Smooth muscle cell (in vitro differentiated cells): ENCODE results near the gene KMT2D. TPM values are rescaled to one million over a fixed set of nuclear protein-coding genes. Genes with fewer than 3 reads are reported as not detected.

ENCODE experiments used
- DNase-seq: peaks from one replicate; lab custom pipeline; 2025; ENCODE audit not compliant: unreplicated experiment; lab: John Stamatoyannopoulos, UW
- H2AFZ ChIP-seq: fragments of 200-600 bp; sonication (generic); 2 replicates; pipeline ENCODE4 v1.6.0; 2016; ENCODE audit warnings: antibody characterized with exemption, low read depth, mild to moderate bottlenecking
- H3F3A ChIP-seq: fragments of 200-600 bp; sonication (generic); 2 replicates; pipeline ENCODE4 v1.6.0; 2017; ENCODE audit warnings: antibody characterized with exemption, low read depth
- H3K27ac ChIP-seq: fragments of 200-600 bp; sonication (generic); 2 replicates; pipeline ENCODE4 v1.5.1; 2016; ENCODE audit warnings: low read depth, mild to moderate bottlenecking
- H3K27me3 ChIP-seq: fragments of 200-600 bp; sonication (generic); 2 replicates; pipeline ENCODE4 v1.6.1; 2016; ENCODE audit warnings: low read depth, mild to moderate bottlenecking
- H3K36me3 ChIP-seq: fragments of 200-600 bp; sonication (generic); 2 replicates; pipeline ENCODE4 v1.5.1; 2016; ENCODE audit warnings: low read depth
- H3K4me1 ChIP-seq: fragments of 200-600 bp; sonication (generic); 2 replicates; pipeline ENCODE4 v1.5.1; 2016; ENCODE audit warnings: low read depth
- H3K4me2 ChIP-seq: fragments of 200-600 bp; sonication (generic); 2 replicates; pipeline ENCODE4 v1.6.0; 2016; ENCODE audit warnings: mild to moderate bottlenecking
- H3K4me3 ChIP-seq: fragments of 200-600 bp; sonication (generic); 2 replicates; pipeline ENCODE4 v1.5.1; 2016; ENCODE audit warnings: mild to moderate bottlenecking
- H3K79me2 ChIP-seq: fragments of 200-600 bp; sonication (generic); 2 replicates; pipeline ENCODE4 v1.6.0; 2016; ENCODE audit warnings: low read depth, mild to moderate bottlenecking
- H3K9ac ChIP-seq: fragments of 200-600 bp; sonication (generic); 2 replicates; pipeline ENCODE4 v1.6.0; 2016; ENCODE audit warnings: low read depth
- H3K9me3 ChIP-seq: fragments of 200-600 bp; sonication (generic); replicated peaks from 2 replicates; pipeline ENCODE4 v1.5.1; 2016; ENCODE audit warnings: low read depth
- H4K20me1 ChIP-seq: fragments of 200-600 bp; sonication (generic); 2 replicates; pipeline ENCODE4 v1.6.0; 2016; ENCODE audit warnings: low read depth
- polyA plus RNA-seq: library from polyadenylated mRNA; unstranded; fragments of >200 nt; fragmentation: Nextera tagmentation; extraction: Ambion mirVana; gene quantifications from 2 replicates; pipeline ENCODE4 v1.2.1, GENCODE V29; 2016
- total RNA-seq: library from RNA; depleted of rRNA; stranded (reverse); fragments of >200 nt; gene quantifications from 2 replicates; pipeline ENCODE4 v1.2.3, GENCODE V29; 2014
- TF ChIP-seq, protein P1 (sequence below): fragments of 200-600 bp; sonication (generic); IDR thresholded peaks from 2 replicates; pipeline ENCODE4 v1.5.1; 2017; ENCODE audit warnings: borderline replicate concordance, mild to moderate bottlenecking, antibody characterized with exemption; ENCODE audit not compliant: insufficient read depth, poor library complexity, severe bottlenecking

KMT2D gene
- total and polyA plus RNA-seq, 2 experiments from 2014 or later: 24.6 to 25.9 TPM

GRCh38 chr12:49012739-49013138, 47.9 kb downstream of the KMT2D start:
- no peak overlapping the region for H3K27ac ChIP-seq
- TF ChIP-seq, protein P1, sequence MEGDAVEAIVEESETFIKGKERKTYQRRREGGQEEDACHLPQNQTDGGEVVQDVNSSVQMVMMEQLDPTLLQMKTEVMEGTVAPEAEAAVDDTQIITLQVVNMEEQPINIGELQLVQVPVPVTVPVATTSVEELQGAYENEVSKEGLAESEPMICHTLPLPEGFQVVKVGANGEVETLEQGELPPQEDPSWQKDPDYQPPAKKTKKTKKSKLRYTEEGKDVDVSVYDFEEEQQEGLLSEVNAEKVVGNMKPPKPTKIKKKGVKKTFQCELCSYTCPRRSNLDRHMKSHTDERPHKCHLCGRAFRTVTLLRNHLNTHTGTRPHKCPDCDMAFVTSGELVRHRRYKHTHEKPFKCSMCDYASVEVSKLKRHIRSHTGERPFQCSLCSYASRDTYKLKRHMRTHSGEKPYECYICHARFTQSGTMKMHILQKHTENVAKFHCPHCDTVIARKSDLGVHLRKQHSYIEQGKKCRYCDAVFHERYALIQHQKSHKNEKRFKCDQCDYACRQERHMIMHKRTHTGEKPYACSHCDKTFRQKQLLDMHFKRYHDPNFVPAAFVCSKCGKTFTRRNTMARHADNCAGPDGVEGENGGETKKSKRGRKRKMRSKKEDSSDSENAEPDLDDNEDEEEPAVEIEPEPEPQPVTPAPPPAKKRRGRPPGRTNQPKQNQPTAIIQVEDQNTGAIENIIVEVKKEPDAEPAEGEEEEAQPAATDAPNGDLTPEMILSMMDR: no peak
- H2AFZ ChIP-seq: no peak overlapping the region
- no peaks in the 10 kb centered on the region for H3K9me3 ChIP-seq
- peaks cover 22% of the 10 kb centered on the region for H3K79me2 ChIP-seq
- no peak overlapping the region for H3K9ac ChIP-seq
- H3K4me2 ChIP-seq: no peak overlapping the region
- peaks cover 20% of the 10 kb centered on the region for H4K20me1 ChIP-seq
- no peak for DNase-seq
- H3K4me3 ChIP-seq: no peak overlapping the region
- H3K27me3 ChIP-seq: no peaks in the 10 kb centered on the region
- no peaks in the 10 kb centered on the region for H3K36me3 ChIP-seq
- peaks cover 4% of the 10 kb centered on the region for H3K4me1 ChIP-seq
- H3F3A ChIP-seq: no peaks in the 10 kb centered on the region

Other genes with a start within 250 kb of the KMT2D start
- gene CACNB3, start 242.3 kb downstream of the KMT2D start, total RNA-seq: 16.7 and 18.5 TPM in 2 replicates
- gene CACNB3, start 242.3 kb downstream of the KMT2D start, polyA plus RNA-seq: 21.7 and 33.4 TPM in 2 replicates
- gene DDX23, start 208.6 kb downstream of the KMT2D start, total RNA-seq: 51.7 and 68.9 TPM in 2 replicates
- gene DDX23, start 208.6 kb downstream of the KMT2D start, polyA plus RNA-seq: 41.6 and 44.9 TPM in 2 replicates
- gene RND1, start 194.9 kb downstream of the KMT2D start, total RNA-seq: 0.13 TPM in 1 of 2 replicates, not detected in the other
- 0.50 and 1.6 TPM in 2 replicates for gene RND1, start 194.9 kb downstream of the KMT2D start, polyA plus RNA-seq
- 36.1 and 55.7 TPM in 2 replicates for gene FKBP11, start 135.3 kb downstream of the KMT2D start, total RNA-seq
- 190 and 217 TPM in 2 replicates for gene FKBP11, start 135.3 kb downstream of the KMT2D start, polyA plus RNA-seq
- gene ARF3, start 103.3 kb downstream of the KMT2D start, total RNA-seq: 57.0 and 59.9 TPM in 2 replicates
- gene ARF3, start 103.3 kb downstream of the KMT2D start, polyA plus RNA-seq: 53.3 and 67.7 TPM in 2 replicates
- 0.13 and 0.49 TPM in 2 replicates for gene WNT10B, start 89.1 kb downstream of the KMT2D start, total RNA-seq
- gene WNT10B, start 89.1 kb downstream of the KMT2D start, polyA plus RNA-seq: 0.14 and 1.2 TPM in 2 replicates
- not detected in 2 replicates for gene WNT1, start 82.5 kb downstream of the KMT2D start, total RNA-seq
- not detected in 2 replicates for gene WNT1, start 82.5 kb downstream of the KMT2D start, polyA plus RNA-seq
- 0.13 and 1.8 TPM in 2 replicates for gene DDN, start 61.4 kb downstream of the KMT2D start, total RNA-seq
- 0.03 and 1.2 TPM in 2 replicates for gene DDN, start 61.4 kb downstream of the KMT2D start, polyA plus RNA-seq
- 61.5 and 62.6 TPM in 2 replicates for gene PRKAG1, start 42.0 kb downstream of the KMT2D start, total RNA-seq
- 39.4 and 42.5 TPM in 2 replicates for gene PRKAG1, start 42.0 kb downstream of the KMT2D start, polyA plus RNA-seq
- 0.76 and 1.3 TPM in 2 replicates for gene RHEBL1, start 9.2 kb upstream of the KMT2D start, total RNA-seq
- gene RHEBL1, start 9.2 kb upstream of the KMT2D start, polyA plus RNA-seq: 2.1 TPM in 2 replicates
- gene DHH, start 34.0 kb upstream of the KMT2D start, total RNA-seq: 0.04 TPM in 1 of 2 replicates, not detected in the other
- not detected in 2 replicates for gene DHH, start 34.0 kb upstream of the KMT2D start, polyA plus RNA-seq
- gene LMBR1L, start 50.1 kb upstream of the KMT2D start, total RNA-seq: 32.4 and 57.3 TPM in 2 replicates
- 49.5 and 61.8 TPM in 2 replicates for gene LMBR1L, start 50.1 kb upstream of the KMT2D start, polyA plus RNA-seq
- 1,427 and 1,487 TPM in 2 replicates for gene TUBA1B, start 70.6 kb upstream of the KMT2D start, total RNA-seq
- 1,057 and 1,405 TPM in 2 replicates for gene TUBA1B, start 70.6 kb upstream of the KMT2D start, polyA plus RNA-seq
- 1,161 and 1,305 TPM in 2 replicates for gene TUBA1A, start 128.3 kb upstream of the KMT2D start, total RNA-seq
- 981 and 1,375 TPM in 2 replicates for gene TUBA1A, start 128.3 kb upstream of the KMT2D start, polyA plus RNA-seq
- 538 and 586 TPM in 2 replicates for gene TUBA1C, start 204.3 kb upstream of the KMT2D start, total RNA-seq
- gene TUBA1C, start 204.3 kb upstream of the KMT2D start, polyA plus RNA-seq: 280 and 284 TPM in 2 replicates
- not detected in 2 replicates for gene PRPH, start 234.4 kb upstream of the KMT2D start, total RNA-seq
- gene PRPH, start 234.4 kb upstream of the KMT2D start, polyA plus RNA-seq: 0.43 TPM in 1 of 2 replicates, not detected in the other